Liver (tissue), 3 donors: ENCODE results near the gene HSP90AB1.

Experiments
- TAF1 ChIP-seq: conservative IDR thresholded peaks from 2 replicates; pipeline ENCODE4 v1.6.1; 2016; ENCODE audit warnings: antibody characterized with exemption, mild to moderate bottlenecking
- TF ChIP-seq, protein P1 (sequence below): fragments of 150-350 bp; IDR thresholded peaks from 2 replicates; pipeline ENCODE4 v1.5.1; 2017; ENCODE audit warnings: improper control_type of control experiment, low read depth, low read length; ENCODE audit not compliant: missing input control
- donor health status: healthy.
- donor health status: healthy.

DNA sequence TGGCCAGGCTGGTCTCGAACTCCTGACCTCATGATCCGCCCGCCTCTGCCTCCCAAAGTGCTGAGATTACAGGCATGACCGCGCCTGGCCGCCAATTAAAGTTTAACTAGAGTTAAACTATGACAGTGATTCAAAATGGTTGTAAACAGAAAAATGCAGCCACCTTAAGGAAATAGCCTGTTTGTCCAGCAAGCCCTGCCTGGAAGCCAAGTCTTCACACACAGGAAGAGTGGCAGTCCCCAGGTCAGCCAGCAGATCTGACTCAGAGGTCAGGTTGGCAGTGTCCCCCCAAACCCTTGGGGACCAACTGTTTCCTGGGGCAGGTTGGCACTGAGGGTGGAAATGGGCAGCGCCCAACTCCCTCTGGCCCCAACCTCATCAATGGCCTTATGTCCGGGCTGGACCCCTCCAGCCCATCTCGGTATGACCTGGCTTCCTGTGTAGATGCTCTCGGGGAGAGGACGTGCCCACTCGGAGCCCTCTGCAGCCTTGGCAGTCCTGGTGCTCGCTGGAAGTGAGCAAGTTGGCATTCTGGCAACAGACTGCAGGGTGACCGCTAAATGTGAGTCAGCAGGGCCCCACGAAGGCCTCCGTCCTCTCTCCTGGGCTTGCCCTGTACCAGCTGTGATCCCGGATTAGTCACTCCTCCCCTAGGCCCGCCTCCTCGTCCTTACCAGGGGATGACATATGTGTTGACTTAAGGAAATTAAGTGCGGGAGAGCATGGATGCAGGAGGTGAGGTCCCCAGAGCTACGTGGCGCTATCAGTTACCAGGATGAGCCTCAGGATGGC, 9.7 kb upstream of the HSP90AB1 start:
- no peak for TF ChIP-seq TAF1
- TF ChIP-seq, protein P1, sequence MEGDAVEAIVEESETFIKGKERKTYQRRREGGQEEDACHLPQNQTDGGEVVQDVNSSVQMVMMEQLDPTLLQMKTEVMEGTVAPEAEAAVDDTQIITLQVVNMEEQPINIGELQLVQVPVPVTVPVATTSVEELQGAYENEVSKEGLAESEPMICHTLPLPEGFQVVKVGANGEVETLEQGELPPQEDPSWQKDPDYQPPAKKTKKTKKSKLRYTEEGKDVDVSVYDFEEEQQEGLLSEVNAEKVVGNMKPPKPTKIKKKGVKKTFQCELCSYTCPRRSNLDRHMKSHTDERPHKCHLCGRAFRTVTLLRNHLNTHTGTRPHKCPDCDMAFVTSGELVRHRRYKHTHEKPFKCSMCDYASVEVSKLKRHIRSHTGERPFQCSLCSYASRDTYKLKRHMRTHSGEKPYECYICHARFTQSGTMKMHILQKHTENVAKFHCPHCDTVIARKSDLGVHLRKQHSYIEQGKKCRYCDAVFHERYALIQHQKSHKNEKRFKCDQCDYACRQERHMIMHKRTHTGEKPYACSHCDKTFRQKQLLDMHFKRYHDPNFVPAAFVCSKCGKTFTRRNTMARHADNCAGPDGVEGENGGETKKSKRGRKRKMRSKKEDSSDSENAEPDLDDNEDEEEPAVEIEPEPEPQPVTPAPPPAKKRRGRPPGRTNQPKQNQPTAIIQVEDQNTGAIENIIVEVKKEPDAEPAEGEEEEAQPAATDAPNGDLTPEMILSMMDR: no peak
